WTC11 (cell line): ENCODE measurements around the gene STRN3. TPM values are rescaled to one million over a fixed set of nuclear protein-coding genes. Genes with fewer than 3 reads are reported as not detected.

Experiments used
- ATAC-seq: fragments of 200-7000 bp; cut with Tn5 transposase; 2 replicates; pipeline ENCODE4 v1.10.0; 2021; ENCODE audit warnings: mild to moderate bottlenecking, moderate library complexity
- CTCF ChIA-PET: fragments of 300-600 bp; sonication (Branson Sonifier 250); formaldehyde crosslinking; loops from one replicate; lab custom pipeline; 2021; ENCODE audit warnings: antibody characterized with exemption; lab: Charles Lee
- POLR2A ChIA-PET: fragments of 350-600 bp; sonication (Branson Sonifier 250); formaldehyde crosslinking; loops from one replicate; lab custom pipeline; 2021; ENCODE audit warnings: antibody characterized with exemption; lab: Charles Lee
- DNase-seq: peaks from one replicate; pipeline ENCODE4 v3.0.0; 2021; ENCODE audit warnings: low spot score
- H3K27ac Mint-ChIP-seq: 2 replicates; pipeline ENCODE4 v1.8.0; 2021; ENCODE audit warnings: mixed read lengths
- H3K27me3 Mint-ChIP-seq: 2 replicates; pipeline ENCODE4 v1.8.0; 2021; ENCODE audit warnings: low read depth, mild to moderate bottlenecking, moderate library complexity, mixed read lengths
- H3K36me3 Mint-ChIP-seq: 2 replicates; pipeline ENCODE4 v1.8.0; 2021; ENCODE audit warnings: mixed read lengths
- H3K4me1 Mint-ChIP-seq: 2 replicates; pipeline ENCODE4 v1.8.0; 2022; ENCODE audit warnings: mixed read lengths
- H3K4me3 Mint-ChIP-seq: 2 replicates; pipeline ENCODE4 v1.8.0; 2021; ENCODE audit warnings: mild to moderate bottlenecking, moderate library complexity, mixed read lengths
- H3K9me3 Mint-ChIP-seq: 2 replicates; pipeline ENCODE4 v1.8.0; 2021; ENCODE audit warnings: mixed read lengths
- FOXP1 ChIP-seq: sonication (generic); formaldehyde crosslinking; IDR thresholded peaks from 2 replicates; pipeline ENCODE4 v1.8.0; 2022; ENCODE audit warnings: missing genetic modification reagents, mild to moderate bottlenecking, moderate library complexity, borderline replicate concordance
- GABPB1 ChIP-seq: sonication (generic); formaldehyde crosslinking; IDR thresholded peaks from 2 replicates; pipeline ENCODE4 v1.8.1; 2023; ENCODE audit warnings: mild to moderate bottlenecking, missing genetic modification reagents
- GTF2I ChIP-seq: fragments of 250-450 bp; sonication (Bioruptor Pico); conservative IDR thresholded peaks from 2 replicates; pipeline ENCODE4 v1.4.0; 2021; ENCODE audit warnings: mild to moderate bottlenecking
- JUN ChIP-seq: sonication (generic); formaldehyde crosslinking; IDR thresholded peaks from 2 replicates; pipeline ENCODE4 v1.8.0; 2023; ENCODE audit warnings: mild to moderate bottlenecking, missing genetic modification reagents
- MYBL2 ChIP-seq: sonication (generic); formaldehyde crosslinking; IDR thresholded peaks from 2 replicates; pipeline ENCODE4 v1.8.1; 2023; ENCODE audit warnings: mild to moderate bottlenecking, moderate library complexity, missing genetic modification reagents
- NFATC4 ChIP-seq: fragments of 250-450 bp; sonication (Bioruptor Pico); IDR thresholded peaks from 2 replicates; pipeline ENCODE4 v1.9.0; 2021; ENCODE audit warnings: mild to moderate bottlenecking
- NFE2L1 ChIP-seq: sonication (generic); formaldehyde crosslinking; IDR thresholded peaks from 2 replicates; pipeline ENCODE4 v1.8.1; 2023; ENCODE audit warnings: missing genetic modification reagents
- NFYB ChIP-seq: sonication (generic); formaldehyde crosslinking; conservative IDR thresholded peaks from 2 replicates; pipeline ENCODE4 v1.8.0; 2022; ENCODE audit warnings: low read depth, missing genetic modification reagents
- NR2C2 ChIP-seq: sonication (generic); formaldehyde crosslinking; IDR thresholded peaks from 2 replicates; pipeline ENCODE4 v1.8.0; 2022; ENCODE audit warnings: mild to moderate bottlenecking, missing genetic modification reagents
- OVOL2 ChIP-seq: fragments of 250-450 bp; sonication (Bioruptor Pico); IDR thresholded peaks from 2 replicates; pipeline ENCODE4 v1.9.0; 2021; ENCODE audit warnings: mild to moderate bottlenecking, borderline replicate concordance
- TCF7 ChIP-seq: sonication (generic); formaldehyde crosslinking; IDR thresholded peaks from 2 replicates; pipeline ENCODE4 v1.8.0; 2022; ENCODE audit warnings: mild to moderate bottlenecking, low read depth, missing genetic modification reagents, moderate library complexity
- TEAD4 ChIP-seq: sonication (generic); formaldehyde crosslinking; IDR thresholded peaks from 2 replicates; pipeline ENCODE4 v1.8.0; 2022; ENCODE audit warnings: mild to moderate bottlenecking, missing genetic modification reagents
- ZNF121 ChIP-seq: sonication (generic); formaldehyde crosslinking; IDR thresholded peaks from 2 replicates; pipeline ENCODE4 v1.8.0; 2023; ENCODE audit warnings: missing genetic modification reagents
- ZNF423 ChIP-seq: fragments of 250-450 bp; sonication (Bioruptor Pico); IDR thresholded peaks from 2 replicates; pipeline ENCODE4 v2.1.2; 2022; ENCODE audit warnings: mild to moderate bottlenecking, moderate library complexity
- ZNF671 ChIP-seq: fragments of 250-450 bp; sonication (Bioruptor Pico); IDR thresholded peaks from 2 replicates; pipeline ENCODE4 v1.8.0; 2021; ENCODE audit warnings: mild to moderate bottlenecking
- total RNA-seq: library from RNA; stranded (reverse); gene quantifications from 3 replicates; pipeline ENCODE4 v1.2.3, GENCODE V29; 2021
- TF ChIP-seq, protein P1 (sequence below): sonication (generic); formaldehyde crosslinking; IDR thresholded peaks from 2 replicates; pipeline ENCODE4 v1.8.0; 2023; ENCODE audit warnings: missing genetic modification reagents
- TF ChIP-seq, protein P2 (sequence below): sonication (generic); formaldehyde crosslinking; IDR thresholded peaks from 2 replicates; pipeline ENCODE4 v1.8.0; 2022; ENCODE audit warnings: mild to moderate bottlenecking, missing genetic modification reagents
- TF ChIP-seq, protein P3 (sequence below): sonication (generic); formaldehyde crosslinking; IDR thresholded peaks from 2 replicates; pipeline ENCODE4 v1.8.0; 2023; ENCODE audit warnings: missing genetic modification reagents, mild to moderate bottlenecking, borderline replicate concordance
- TF ChIP-seq, protein P4 (sequence below): fragments of 250-450 bp; sonication (Bioruptor Pico); IDR thresholded peaks from 2 replicates; pipeline ENCODE4 v2.1.2; 2022; ENCODE audit warnings: mild to moderate bottlenecking, moderate library complexity
- TF ChIP-seq, protein P5 (sequence below): sonication (generic); formaldehyde crosslinking; IDR thresholded peaks from 2 replicates; pipeline ENCODE4 v1.8.0; 2022; ENCODE audit warnings: mild to moderate bottlenecking, missing genetic modification reagents
- TF ChIP-seq, protein P6 (sequence below): sonication (generic); formaldehyde crosslinking; IDR thresholded peaks from 2 replicates; pipeline ENCODE4 v1.8.0; 2022; ENCODE audit warnings: mild to moderate bottlenecking, missing genetic modification reagents
- TF ChIP-seq, protein P7 (sequence below): sonication (generic); formaldehyde crosslinking; IDR thresholded peaks from 2 replicates; pipeline ENCODE4 v1.8.1; 2023; ENCODE audit warnings: mild to moderate bottlenecking, missing genetic modification reagents, borderline replicate concordance
- TF ChIP-seq, protein P8 (sequence below): sonication (generic); formaldehyde crosslinking; IDR thresholded peaks from 2 replicates; pipeline ENCODE4 v1.8.1; 2023; ENCODE audit warnings: mild to moderate bottlenecking, missing genetic modification reagents

The STRN3 gene
- total RNA-seq, 1 experiment from 2014 or later, result 37.1 TPM

DNA sequence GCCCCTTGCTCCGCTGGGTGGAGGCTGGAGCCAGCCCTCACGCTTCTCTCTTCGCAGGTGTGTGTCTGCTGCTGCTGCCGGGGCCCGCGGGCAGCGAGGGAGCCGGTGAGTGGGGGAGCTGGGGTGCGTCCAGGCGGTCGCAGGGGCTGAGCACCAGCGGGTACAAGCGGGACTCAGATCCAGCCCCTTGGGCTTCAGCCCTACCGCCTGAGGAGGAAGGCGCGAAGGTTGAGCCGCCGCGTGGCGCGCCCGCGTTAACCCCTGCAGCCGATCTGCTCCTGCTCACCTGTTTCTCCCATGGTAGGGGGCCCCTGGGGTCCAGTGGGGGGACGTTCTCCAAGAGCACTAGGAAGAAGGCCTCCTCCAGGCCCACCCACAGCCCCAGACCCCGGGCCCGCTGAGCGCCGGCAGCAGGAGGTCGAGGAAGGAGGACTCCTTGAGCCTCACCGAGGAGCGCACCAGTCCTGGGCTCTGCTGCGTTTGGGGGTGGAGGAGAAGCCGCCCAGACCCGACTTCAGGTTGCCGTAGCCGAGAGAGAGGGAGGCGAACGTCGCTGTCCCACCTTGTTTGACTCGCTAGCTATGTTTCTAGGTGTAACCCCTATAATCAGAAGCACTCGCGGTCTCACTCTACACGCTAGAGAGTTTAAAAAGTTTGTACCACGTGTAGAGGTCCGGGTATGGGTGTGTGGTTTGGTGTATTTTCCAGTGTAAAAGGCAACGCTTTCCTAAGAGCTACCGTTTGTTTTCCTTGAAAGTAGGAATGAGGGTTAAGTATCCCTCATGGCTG is 151.0 kb downstream of the STRN3 start:
- DNase-seq (peak; percentile 53), ATAC-seq (peak; percentile 56)
- Mint-ChIP-seq H3K4me1 (peaks cover 35% of the 10 kb centered on the region), H3K27ac (no peak overlapping the region), H3K27me3 (peaks cover 52% of the 10 kb centered on the region), H3K9me3 (no peaks in the 10 kb centered on the region), H3K36me3 (no peaks in the 10 kb centered on the region), H3K4me3 (peak overlapping the region; percentile 64)
- ChIA-PET CTCF (no interaction called here), POLR2A (interaction anchor here (0.5 to 0.6 kb wide), 2 partner anchors 304 to 1083 kb away, joined by 4 to 5 read pairs; no protein-coding TSS in a partner anchor)
- TF ChIP-seq GTF2I, result no peak
- no peak for TF ChIP-seq ZNF121 (CRISPR knock-in tag)
- TF ChIP-seq, protein P1, sequence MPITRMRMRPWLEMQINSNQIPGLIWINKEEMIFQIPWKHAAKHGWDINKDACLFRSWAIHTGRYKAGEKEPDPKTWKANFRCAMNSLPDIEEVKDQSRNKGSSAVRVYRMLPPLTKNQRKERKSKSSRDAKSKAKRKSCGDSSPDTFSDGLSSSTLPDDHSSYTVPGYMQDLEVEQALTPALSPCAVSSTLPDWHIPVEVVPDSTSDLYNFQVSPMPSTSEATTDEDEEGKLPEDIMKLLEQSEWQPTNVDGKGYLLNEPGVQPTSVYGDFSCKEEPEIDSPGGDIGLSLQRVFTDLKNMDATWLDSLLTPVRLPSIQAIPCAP (CRISPR knock-in tag), result peak; percentile 66; the same call in 1 of the 2 replicates
- TF ChIP-seq, protein P2, sequence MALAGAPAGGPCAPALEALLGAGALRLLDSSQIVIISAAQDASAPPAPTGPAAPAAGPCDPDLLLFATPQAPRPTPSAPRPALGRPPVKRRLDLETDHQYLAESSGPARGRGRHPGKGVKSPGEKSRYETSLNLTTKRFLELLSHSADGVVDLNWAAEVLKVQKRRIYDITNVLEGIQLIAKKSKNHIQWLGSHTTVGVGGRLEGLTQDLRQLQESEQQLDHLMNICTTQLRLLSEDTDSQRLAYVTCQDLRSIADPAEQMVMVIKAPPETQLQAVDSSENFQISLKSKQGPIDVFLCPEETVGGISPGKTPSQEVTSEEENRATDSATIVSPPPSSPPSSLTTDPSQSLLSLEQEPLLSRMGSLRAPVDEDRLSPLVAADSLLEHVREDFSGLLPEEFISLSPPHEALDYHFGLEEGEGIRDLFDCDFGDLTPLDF (CRISPR knock-in tag), result no peak
- TF ChIP-seq, protein P3, sequence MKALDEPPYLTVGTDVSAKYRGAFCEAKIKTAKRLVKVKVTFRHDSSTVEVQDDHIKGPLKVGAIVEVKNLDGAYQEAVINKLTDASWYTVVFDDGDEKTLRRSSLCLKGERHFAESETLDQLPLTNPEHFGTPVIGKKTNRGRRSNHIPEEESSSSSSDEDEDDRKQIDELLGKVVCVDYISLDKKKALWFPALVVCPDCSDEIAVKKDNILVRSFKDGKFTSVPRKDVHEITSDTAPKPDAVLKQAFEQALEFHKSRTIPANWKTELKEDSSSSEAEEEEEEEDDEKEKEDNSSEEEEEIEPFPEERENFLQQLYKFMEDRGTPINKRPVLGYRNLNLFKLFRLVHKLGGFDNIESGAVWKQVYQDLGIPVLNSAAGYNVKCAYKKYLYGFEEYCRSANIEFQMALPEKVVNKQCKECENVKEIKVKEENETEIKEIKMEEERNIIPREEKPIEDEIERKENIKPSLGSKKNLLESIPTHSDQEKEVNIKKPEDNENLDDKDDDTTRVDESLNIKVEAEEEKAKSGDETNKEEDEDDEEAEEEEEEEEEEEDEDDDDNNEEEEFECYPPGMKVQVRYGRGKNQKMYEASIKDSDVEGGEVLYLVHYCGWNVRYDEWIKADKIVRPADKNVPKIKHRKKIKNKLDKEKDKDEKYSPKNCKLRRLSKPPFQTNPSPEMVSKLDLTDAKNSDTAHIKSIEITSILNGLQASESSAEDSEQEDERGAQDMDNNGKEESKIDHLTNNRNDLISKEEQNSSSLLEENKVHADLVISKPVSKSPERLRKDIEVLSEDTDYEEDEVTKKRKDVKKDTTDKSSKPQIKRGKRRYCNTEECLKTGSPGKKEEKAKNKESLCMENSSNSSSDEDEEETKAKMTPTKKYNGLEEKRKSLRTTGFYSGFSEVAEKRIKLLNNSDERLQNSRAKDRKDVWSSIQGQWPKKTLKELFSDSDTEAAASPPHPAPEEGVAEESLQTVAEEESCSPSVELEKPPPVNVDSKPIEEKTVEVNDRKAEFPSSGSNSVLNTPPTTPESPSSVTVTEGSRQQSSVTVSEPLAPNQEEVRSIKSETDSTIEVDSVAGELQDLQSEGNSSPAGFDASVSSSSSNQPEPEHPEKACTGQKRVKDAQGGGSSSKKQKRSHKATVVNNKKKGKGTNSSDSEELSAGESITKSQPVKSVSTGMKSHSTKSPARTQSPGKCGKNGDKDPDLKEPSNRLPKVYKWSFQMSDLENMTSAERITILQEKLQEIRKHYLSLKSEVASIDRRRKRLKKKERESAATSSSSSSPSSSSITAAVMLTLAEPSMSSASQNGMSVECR (CRISPR knock-in tag), result peak; percentile 68; the same call in 1 of the 2 replicates
- TF ChIP-seq ZNF423 (CRISPR knock-in tag), result peak; percentile 49; the same call in 1 of the 2 replicates
- TF ChIP-seq, protein P4, sequence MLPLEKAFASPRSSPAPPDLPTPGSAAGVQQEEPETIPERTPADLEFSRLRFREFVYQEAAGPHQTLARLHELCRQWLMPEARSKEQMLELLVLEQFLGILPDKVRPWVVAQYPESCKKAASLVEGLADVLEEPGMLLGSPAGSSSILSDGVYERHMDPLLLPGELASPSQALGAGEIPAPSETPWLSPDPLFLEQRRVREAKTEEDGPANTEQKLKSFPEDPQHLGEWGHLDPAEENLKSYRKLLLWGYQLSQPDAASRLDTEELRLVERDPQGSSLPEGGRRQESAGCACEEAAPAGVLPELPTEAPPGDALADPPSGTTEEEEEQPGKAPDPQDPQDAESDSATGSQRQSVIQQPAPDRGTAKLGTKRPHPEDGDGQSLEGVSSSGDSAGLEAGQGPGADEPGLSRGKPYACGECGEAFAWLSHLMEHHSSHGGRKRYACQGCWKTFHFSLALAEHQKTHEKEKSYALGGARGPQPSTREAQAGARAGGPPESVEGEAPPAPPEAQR (CRISPR knock-in tag), result no peak
- TF ChIP-seq, protein P5, sequence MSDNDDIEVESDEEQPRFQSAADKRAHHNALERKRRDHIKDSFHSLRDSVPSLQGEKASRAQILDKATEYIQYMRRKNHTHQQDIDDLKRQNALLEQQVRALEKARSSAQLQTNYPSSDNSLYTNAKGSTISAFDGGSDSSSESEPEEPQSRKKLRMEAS, result peak; percentile 94
- no peak for TF ChIP-seq OVOL2 (CRISPR knock-in tag)
- no peak for TF ChIP-seq GABPB1 (CRISPR knock-in tag)
- TF ChIP-seq ZNF671 (CRISPR knock-in tag), result no peak
- 0 out of 2 replicates have a peak, but pooled peaks have one; percentile 64 for TF ChIP-seq NR2C2 (CRISPR knock-in tag)
- TF ChIP-seq JUN (CRISPR knock-in tag), result peak; percentile 43; the same call in 1 of the 2 replicates
- peak; percentile 79; the same call in 1 of the 2 replicates for TF ChIP-seq FOXP1 (CRISPR knock-in tag)
- 0 out of 2 replicates have a peak, but pooled peaks have one; percentile 29 for TF ChIP-seq NFYB
- TF ChIP-seq, protein P6, sequence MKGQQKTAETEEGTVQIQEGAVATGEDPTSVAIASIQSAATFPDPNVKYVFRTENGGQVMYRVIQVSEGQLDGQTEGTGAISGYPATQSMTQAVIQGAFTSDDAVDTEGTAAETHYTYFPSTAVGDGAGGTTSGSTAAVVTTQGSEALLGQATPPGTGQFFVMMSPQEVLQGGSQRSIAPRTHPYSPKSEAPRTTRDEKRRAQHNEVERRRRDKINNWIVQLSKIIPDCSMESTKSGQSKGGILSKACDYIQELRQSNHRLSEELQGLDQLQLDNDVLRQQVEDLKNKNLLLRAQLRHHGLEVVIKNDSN (CRISPR knock-in tag), result peak; percentile 32; the same call in 1 of the 2 replicates
- peak; percentile 38; the same call in 1 of the 2 replicates for TF ChIP-seq MYBL2 (CRISPR knock-in tag)
- TF ChIP-seq, protein P7, sequence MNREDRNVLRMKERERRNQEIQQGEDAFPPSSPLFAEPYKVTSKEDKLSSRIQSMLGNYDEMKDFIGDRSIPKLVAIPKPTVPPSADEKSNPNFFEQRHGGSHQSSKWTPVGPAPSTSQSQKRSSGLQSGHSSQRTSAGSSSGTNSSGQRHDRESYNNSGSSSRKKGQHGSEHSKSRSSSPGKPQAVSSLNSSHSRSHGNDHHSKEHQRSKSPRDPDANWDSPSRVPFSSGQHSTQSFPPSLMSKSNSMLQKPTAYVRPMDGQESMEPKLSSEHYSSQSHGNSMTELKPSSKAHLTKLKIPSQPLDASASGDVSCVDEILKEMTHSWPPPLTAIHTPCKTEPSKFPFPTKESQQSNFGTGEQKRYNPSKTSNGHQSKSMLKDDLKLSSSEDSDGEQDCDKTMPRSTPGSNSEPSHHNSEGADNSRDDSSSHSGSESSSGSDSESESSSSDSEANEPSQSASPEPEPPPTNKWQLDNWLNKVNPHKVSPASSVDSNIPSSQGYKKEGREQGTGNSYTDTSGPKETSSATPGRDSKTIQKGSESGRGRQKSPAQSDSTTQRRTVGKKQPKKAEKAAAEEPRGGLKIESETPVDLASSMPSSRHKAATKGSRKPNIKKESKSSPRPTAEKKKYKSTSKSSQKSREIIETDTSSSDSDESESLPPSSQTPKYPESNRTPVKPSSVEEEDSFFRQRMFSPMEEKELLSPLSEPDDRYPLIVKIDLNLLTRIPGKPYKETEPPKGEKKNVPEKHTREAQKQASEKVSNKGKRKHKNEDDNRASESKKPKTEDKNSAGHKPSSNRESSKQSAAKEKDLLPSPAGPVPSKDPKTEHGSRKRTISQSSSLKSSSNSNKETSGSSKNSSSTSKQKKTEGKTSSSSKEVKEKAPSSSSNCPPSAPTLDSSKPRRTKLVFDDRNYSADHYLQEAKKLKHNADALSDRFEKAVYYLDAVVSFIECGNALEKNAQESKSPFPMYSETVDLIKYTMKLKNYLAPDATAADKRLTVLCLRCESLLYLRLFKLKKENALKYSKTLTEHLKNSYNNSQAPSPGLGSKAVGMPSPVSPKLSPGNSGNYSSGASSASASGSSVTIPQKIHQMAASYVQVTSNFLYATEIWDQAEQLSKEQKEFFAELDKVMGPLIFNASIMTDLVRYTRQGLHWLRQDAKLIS (CRISPR knock-in tag), result peak; percentile 41; the same call in 1 of the 2 replicates
- no peak for TF ChIP-seq NFATC4 (CRISPR knock-in tag)
- TF ChIP-seq TEAD4 (CRISPR knock-in tag), result no peak; the same call in 1 of the 2 replicates
- peak; percentile 77; the same call in 1 of the 2 replicates for TF ChIP-seq NFE2L1 (CRISPR knock-in tag)
- TF ChIP-seq, protein P8, sequence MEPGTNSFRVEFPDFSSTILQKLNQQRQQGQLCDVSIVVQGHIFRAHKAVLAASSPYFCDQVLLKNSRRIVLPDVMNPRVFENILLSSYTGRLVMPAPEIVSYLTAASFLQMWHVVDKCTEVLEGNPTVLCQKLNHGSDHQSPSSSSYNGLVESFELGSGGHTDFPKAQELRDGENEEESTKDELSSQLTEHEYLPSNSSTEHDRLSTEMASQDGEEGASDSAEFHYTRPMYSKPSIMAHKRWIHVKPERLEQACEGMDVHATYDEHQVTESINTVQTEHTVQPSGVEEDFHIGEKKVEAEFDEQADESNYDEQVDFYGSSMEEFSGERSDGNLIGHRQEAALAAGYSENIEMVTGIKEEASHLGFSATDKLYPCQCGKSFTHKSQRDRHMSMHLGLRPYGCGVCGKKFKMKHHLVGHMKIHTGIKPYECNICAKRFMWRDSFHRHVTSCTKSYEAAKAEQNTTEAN, result no peak
- TF ChIP-seq TCF7, result no peak; the same call in 1 of the 2 replicates
